ENCODE results near the gene CAMK2B. TPM values are rescaled to one million over a fixed set of nuclear protein-coding genes. Genes with fewer than 3 reads are reported as not detected.

The CAMK2B gene
- total RNA-seq, 1 donor from 2014 or later: 0.30 TPM

DNA sequence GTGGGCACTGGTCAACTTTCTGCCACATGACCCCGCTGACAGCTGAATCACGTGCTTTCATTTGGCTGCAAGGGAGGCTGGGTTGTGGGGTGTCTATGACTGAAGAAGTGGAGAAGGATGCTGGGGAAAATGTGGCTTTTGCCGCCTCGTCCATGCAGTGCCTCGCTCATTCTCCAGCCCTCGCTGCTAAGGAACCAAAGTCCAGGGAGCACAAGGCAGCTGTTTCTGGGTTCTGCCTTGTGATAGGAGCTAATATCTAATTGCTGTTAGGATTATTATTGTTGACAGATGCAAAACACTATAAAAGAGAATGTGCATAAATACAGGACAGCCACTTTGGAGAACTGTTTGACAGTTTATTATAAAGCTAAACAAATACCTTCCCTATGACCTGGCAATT lies 4.9 kb upstream of the CAMK2B start:
- intact Hi-C loops (cut with micrococcal nuclease): no loop called here

GRCh38 chr7:44329888-44330287 lies 4.5 kb upstream of the CAMK2B start:
- intact Hi-C loops (cut with micrococcal nuclease): no loop called here

DNA sequence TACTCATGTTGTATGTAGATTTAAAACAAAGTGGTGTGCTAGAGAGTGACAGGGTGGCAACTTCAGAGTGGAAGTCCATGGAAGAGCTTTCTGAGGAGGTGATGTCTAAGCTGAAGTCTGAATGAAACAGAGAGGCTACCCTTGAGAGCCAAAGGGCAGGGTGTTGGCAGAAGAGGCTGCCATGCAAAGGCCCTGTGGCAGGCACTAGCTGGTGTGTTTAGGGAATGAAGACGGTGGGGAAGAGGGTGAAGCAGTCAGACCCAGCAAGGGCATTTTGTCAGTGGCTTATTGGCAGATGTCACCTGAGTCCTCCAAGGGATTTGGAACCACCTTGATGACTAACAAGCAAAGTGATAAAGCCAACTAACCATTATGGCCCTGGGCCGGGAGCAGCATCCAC lies 3.7 kb upstream of the CAMK2B start:
- intact Hi-C loops (cut with micrococcal nuclease): no loop called here

- intact Hi-C loops (cut with micrococcal nuclease): no loop called here
Observed at GRCh38 chr7:44327981-44328380, 2.6 kb upstream of the CAMK2B start.

DNA sequence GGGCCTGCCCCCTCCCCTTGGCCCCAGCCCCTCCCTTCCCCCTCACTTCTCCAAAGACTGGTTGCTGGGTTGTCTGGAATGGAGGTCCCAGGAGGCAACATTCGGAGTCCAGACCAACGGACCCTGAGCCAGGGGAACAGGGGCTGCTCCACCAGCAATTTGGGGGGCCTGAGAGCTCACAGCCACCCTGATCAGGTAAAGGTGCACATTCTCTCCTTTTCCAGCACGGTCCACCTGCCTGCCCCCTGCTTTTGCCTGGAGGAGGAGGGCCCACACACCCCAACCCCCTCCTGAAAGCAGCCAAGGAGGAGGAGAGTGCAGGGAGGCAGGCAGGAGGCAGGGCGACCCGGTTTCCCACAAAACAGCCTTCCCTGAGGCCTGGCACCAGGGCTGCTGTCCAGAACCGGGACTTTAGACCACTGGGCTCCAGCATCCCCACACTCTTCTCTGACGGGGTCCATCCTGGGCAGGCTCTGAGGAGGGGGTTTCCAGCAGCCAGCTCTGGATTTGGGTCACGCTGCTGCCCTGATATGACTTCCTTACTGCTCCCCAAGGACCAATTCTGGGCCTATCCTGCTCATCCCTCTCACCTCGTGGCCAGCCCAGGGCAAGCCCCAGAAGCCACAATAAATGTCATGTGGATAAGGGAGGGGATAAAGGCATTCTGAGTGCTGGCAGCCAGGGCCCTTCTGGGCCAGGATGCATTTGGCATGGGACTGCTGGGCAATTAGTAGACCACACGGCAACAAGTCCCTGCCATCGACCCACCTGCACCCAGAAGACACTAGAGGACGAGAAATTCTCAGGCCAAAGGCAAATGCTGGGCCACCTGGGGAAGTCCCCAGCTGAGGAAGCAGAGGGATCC lies 1.1 kb upstream of the CAMK2B start:
- intact Hi-C loops (cut with micrococcal nuclease): no loop called here

- intact Hi-C loops (cut with micrococcal nuclease): no loop called here
Observed at GRCh38 chr7:44325811-44326241, 432 bp upstream of the CAMK2B start.

DNA sequence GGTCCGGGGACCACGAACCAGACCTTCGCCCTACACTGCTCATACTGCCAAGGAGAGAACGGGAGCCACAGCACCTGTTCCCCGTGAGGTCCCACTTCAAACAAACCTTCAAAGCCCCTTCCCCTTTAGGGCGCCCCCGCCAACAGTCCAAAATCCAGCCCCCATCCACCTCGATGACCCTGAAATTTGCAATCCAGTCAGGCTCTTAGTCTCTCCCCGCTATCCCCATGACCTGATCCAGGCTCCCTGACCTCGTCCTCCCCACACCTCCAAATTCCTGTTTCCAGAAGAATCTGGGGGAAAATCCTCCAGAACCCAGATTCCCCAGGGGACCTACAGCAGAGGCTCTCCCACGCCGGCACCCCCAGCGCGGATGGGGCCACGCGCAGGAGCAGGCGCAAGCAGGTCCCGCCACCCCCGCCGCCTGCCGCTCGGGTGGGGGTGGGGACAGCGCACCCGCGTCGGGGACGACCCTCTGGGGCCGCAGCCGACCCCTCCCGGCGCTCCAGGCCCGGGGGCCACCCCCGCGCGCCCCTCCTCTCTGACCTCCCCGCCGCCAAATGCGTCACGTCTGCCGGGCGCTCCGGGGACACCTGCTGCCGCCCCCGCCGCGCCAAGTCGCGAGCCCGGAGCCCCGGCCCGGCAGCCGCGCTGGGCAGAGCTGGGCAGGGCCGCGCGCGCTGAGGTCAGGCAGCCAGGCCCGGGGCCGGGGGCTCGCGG lies 753 bp downstream of the CAMK2B start:
- intact Hi-C loops (cut with micrococcal nuclease): no loop called here

GRCh38 chr7:44324204-44324480 lies 1.3 kb downstream of the CAMK2B start:
- intact Hi-C loops (cut with micrococcal nuclease): no loop called here

DNA sequence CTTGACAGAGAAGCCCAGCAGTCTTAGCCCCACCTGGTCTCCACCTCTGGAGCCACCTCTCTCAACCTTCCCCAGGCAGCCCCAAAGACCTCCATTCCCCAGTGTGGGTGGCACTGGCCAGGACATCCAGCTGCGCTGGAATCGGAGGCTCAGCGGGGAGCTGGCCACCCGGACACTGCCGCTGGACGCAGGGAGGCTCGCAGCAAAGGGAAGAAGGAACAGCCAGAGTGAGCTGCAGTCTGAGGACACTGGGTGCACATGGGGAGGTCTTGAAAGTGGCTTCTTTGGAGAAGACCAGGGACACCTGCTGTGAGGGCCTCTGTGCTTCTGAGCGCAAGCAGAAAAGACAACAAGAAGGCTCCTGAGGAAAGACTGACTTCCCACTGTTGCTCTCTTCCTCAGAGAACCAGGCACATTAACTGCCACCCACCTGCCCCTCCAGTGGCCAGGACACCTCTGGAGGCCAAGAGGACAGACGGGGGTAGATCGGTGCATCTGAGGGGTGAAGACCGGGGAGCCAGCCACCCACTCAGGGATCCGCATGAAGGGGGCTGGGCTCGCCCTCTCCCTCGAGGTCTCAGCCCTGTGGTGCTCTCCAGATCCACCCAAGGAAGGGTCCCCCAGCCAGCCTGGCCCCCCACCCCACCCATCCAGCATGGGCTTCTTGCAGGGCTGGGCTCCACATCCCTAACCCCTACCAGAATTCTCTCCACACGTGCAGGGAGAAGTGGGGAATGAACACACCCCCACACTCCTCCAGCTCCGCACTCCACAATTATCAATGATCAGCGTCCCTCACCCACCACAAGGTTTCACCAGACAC lies 1.8 kb downstream of the CAMK2B start:
- intact Hi-C loops (cut with micrococcal nuclease): no loop called here

- intact Hi-C loops (cut with micrococcal nuclease): no loop called here
Observed at GRCh38 chr7:44322631-44323363, 2.6 kb downstream of the CAMK2B start.

GRCh38 chr7:44321796-44322195 lies 3.6 kb downstream of the CAMK2B start:
- intact Hi-C loops (cut with micrococcal nuclease): no loop called here

GRCh38 chr7:44320794-44321371 lies 4.5 kb downstream of the CAMK2B start:
- intact Hi-C loops (cut with micrococcal nuclease): no loop called here

GRCh38 chr7:44320141-44320540 lies 5.3 kb downstream of the CAMK2B start:
- intact Hi-C loops (cut with micrococcal nuclease): no loop called here

DNA sequence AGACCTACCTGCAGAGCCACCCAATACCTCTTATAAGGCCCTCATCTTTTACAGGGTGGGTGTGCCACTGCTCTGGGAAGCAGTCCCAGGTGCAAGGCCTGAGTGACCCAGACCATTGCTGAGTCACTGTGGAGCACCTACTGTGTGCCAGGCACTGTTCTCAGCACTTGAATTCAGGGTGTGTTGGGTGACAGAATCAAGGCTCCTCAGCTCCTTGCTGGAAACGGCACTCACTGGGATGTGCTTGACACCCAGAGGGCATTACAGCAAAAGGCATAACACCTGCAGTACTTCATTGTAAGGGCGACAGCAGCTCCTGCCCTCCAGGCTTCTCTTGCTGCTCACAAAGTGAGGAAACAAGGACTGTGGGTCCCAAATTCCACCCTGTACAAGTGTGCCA lies 7.1 kb downstream of the CAMK2B start:
- intact Hi-C loops (cut with micrococcal nuclease): no loop called here

DNA sequence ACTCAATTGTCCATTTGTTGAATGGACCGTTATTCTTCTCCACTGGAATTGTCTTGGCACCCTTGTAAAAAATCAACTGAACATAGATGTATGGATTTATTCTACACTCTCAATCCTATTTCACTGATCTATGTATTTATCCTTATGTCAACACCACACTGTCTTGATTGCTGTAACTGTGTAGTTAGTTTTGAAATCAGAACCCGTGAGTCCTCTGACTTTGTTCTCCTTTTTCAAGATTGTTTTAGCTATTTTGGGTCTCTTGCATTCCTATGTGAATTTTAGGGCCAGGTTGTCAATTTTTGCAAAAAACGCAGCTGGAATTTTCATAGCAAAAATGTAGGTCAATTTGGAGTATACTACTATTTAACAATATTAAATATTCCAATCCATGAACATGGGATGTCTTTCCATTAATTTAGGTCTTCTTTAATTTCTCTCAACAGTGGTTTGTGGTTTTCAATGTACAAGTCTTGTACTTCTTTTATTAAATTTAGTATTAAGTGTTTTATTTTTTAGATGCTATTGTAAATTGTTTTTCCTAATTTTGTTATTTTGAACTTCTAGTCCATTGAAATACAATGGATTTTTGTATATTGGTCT lies 10.0 kb downstream of the CAMK2B start:
- intact Hi-C loops (cut with micrococcal nuclease): no loop called here

DNA sequence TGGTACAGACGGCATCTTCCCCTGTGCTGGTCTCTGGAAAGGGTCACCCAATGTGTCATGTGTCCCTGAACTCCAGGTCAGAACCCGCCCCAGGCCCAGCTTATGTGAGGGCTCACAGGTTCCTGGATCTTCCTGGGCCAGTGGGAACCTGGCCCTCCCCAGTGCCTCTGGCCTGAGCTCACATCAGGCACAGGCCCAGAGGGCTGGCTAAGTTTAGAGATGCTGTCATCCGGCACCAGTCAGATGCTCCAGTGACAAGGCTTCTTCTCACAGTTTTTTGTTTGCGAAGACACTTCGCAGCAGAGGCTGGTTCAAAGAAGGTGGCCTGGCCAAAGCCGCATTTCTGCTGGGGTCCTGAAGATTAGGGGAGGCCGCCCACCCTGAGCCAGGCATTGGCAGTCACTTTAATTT lies 11.8 kb downstream of the CAMK2B start:
- intact Hi-C loops (cut with micrococcal nuclease): no loop called here

DNA sequence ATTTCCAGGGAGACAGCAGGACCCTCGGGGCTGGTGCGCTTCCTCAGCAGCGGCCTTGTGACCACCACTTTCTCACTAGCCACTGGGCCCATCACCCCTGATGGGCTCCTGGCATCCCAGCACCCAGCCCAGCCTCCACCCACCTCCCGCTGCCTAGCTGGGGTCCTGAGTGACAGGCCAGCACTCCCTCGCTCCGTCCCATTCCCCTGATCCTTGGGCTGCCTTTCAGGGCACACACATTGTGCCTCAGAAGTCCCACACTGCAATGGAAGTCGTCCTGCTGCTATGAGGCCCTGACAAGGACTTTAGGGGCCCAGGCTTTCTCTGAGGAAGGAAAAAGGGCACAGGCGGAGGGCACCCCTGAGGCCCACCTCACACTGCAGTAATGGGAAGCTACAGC lies 12.4 kb downstream of the CAMK2B start:
- intact Hi-C loops (cut with micrococcal nuclease): no loop called here

DNA sequence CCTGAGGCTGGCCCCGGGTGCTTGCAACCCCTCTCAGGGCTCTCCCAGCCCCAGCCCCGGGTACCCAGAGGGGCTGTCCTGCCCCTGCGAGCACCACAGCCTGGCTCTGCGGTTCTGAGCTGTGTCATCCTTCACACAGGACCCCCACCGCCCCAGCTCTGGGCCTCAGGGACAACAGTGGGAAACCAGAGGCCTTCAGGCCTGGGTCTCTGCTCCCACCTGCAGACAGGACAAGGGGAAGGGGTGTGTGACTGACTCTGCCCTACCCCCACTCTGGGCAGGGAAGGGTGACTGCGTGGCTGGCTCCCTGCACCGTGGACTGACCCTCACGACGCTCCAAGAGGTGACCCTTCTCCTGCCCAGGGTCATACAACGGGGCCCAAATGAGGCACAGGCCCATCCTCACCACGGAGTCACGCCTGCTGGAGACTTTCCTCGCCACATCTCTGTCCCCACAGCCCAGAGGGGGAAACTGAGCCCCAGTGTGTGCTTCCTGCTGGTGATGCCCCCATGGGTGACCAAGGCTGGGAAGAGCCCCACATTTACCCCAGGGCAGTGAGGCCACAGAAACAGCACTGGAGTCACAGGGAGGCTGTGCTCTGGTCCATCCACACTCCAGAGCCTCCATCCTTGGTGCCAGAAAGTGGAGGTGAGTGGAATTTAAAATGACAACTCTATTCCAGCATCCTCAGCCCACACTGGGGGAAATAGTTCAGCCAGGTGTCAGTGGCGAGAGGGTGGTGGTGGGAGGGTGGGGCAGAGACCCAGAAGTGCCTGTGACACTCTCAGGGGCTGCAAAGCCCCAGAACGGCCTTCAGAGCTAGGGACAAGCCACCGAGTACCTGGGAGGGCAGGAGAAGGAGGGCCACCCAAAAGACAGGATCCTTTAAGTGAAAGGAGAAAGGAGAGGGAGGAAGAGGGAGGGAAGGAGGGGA lies 13.6 kb downstream of the CAMK2B start:
- intact Hi-C loops (cut with micrococcal nuclease): no loop called here

DNA sequence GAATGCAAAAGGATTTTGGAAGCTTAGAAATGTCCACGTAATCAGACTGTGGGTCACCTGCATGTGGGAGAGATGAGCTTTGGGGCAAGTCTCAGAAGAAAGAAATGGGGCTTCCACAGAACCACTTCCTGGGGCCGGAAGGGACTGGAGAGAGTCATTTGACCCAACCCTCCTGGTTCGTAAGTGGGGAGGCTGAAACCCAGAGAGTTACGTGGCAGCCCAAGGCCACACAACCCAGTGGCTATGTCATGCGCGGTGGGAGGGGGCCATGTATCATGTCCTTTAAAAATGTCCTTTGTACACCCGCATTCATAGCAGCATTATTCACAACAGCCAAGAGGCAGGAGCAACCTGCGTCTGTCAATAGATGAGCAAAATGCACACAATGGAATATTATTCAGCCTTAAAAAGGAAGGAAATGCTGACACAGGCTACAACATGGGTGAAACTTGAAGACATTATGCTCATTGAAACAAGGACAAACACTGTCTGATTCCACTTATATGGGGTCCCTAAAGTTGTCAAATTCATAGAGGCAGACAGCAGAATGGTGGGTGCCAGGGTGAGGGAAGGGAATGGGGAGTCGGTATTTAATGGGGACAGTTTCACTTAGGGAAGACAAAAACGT lies 15.1 kb downstream of the CAMK2B start:
- intact Hi-C loops (cut with micrococcal nuclease): no loop called here

All from T-helper 2 cell treated with Interferon-gamma antibody and Interleukin-4, amounts not matched to agents 100 ng/mL and 5 ng/mL, for 36 hours (primary cell).